K562 (cell line): ENCODE results near the gene MASP1.

ENCODE experiments used
- ADNP ChIP-seq: fragments of 200-800 bp; sonication (Bioruptor generic); IDR thresholded peaks from 2 replicates; pipeline ENCODE4 v1.6.1; 2016; ENCODE audit warnings: missing genetic modification characterization, missing compliant biosample characterization
- EGR1 ChIP-seq: fragments of 450-650 bp; conservative IDR thresholded peaks from 2 replicates; pipeline ENCODE4 v1.6.1; 2017; ENCODE audit warnings: mild to moderate bottlenecking
- ETV5 ChIP-seq: sonication (generic); formaldehyde crosslinking; IDR thresholded peaks from 2 replicates; pipeline ENCODE4 v1.4.0; 2020; ENCODE audit warnings: low read depth, mild to moderate bottlenecking, missing genetic modification reagents
- FOSL1 ChIP-seq: fragments of 200-800 bp; sonication (Bioruptor generic); conservative IDR thresholded peaks from 2 replicates; pipeline ENCODE4 v1.6.1; 2016; ENCODE audit warnings: missing genetic modification characterization, missing compliant biosample characterization
- HDAC6 ChIP-seq: IDR thresholded peaks from 2 replicates; pipeline ENCODE4 v1.6.1; 2012; ENCODE audit warnings: low read depth, mild to moderate bottlenecking, control low read depth, inconsistent platforms, low read length, moderate library complexity
- MIER1 ChIP-seq: fragments of 450-650 bp; IDR thresholded peaks from 2 replicates; pipeline ENCODE4 v1.6.1; 2016; ENCODE audit warnings: antibody characterized with exemption, mild to moderate bottlenecking, low read depth
- PHF8 ChIP-seq: fragments of 200-600 bp; sonication (generic); IDR thresholded peaks from 2 replicates; pipeline ENCODE4 v1.6.1; 2012; ENCODE audit warnings: mixed run types, mild to moderate bottlenecking, inconsistent platforms, low read length, moderate library complexity, borderline replicate concordance
- SP2 ChIP-seq: IDR thresholded peaks from 2 replicates; pipeline ENCODE4 v1.6.1; 2011; ENCODE audit warnings: mild to moderate bottlenecking, low read depth, low read length, moderate library complexity; ENCODE audit not compliant: poor library complexity, severe bottlenecking; ENCODE audit errors: extremely low read depth
- TCF7L2 ChIP-seq: fragments of 150-350 bp; IDR thresholded peaks from 2 replicates; pipeline ENCODE4 v1.6.1; 2016; ENCODE audit warnings: low read depth, mild to moderate bottlenecking, low read length, moderate library complexity
- U2AF1 ChIP-seq: fragments of 200-400 bp; formaldehyde crosslinking; optimal IDR thresholded peaks from 2 replicates; pipeline ENCODE3; 2017; ENCODE audit warnings: mild to moderate bottlenecking, low read depth, low read length, moderate library complexity
- TF ChIP-seq, protein P1 (sequence below), 3 experiments: IDR thresholded peaks in 2 of 3; conservative IDR thresholded peaks in 1 of 3; 2 replicates each; pipeline ENCODE4 v1.5.1; 2011 to 2012; ENCODE audit warnings: low read length in 3 of 3, mild to moderate bottlenecking in 3 of 3, control low read depth in 2 of 3, improper control_type of control experiment in 1 of 3, inconsistent platforms in 1 of 3, low read depth in 1 of 3, mixed read lengths in 1 of 3, moderate library complexity in 1 of 3; ENCODE audit not compliant: insufficient read depth in 2 of 3

DNA sequence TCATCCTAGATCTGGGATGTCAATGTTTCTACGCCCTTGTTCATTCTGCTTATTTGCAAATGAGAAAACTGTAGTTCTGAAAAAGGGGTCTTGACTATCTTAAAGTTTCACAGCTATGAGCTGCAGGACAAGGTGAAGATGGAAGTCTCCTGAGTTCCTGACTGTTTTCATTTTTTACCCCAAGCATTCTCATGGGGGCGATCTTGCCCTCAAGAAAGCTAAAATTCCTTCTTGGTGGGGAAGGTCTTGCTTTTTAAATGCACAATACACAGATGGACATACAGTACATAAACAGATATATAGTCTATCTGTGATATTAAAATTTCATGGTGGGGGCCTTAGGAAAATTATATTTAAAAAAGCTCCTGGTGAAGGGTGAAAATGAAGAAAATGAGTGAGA, 32.4 kb downstream of the MASP1 start:
- TF ChIP-seq EGR1 (no peak), HDAC6 (no peak), ADNP (tag) (no peak), MIER1 (no peak), FOSL1 (tag) (no peak), PHF8 (no peak), TCF7L2 (no peak), U2AF1 (no peak), ETV5 (CRISPR knock-in tag) (no peak), SP2 (no peak)
- TF ChIP-seq, protein P1, sequence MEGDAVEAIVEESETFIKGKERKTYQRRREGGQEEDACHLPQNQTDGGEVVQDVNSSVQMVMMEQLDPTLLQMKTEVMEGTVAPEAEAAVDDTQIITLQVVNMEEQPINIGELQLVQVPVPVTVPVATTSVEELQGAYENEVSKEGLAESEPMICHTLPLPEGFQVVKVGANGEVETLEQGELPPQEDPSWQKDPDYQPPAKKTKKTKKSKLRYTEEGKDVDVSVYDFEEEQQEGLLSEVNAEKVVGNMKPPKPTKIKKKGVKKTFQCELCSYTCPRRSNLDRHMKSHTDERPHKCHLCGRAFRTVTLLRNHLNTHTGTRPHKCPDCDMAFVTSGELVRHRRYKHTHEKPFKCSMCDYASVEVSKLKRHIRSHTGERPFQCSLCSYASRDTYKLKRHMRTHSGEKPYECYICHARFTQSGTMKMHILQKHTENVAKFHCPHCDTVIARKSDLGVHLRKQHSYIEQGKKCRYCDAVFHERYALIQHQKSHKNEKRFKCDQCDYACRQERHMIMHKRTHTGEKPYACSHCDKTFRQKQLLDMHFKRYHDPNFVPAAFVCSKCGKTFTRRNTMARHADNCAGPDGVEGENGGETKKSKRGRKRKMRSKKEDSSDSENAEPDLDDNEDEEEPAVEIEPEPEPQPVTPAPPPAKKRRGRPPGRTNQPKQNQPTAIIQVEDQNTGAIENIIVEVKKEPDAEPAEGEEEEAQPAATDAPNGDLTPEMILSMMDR (IDR thresholded peaks at IDR 0.05 in 2 of 3, conservative IDR thresholded peaks at IDR 0.05 in 1 of 3; ENCODE audit: insufficient read depth in 2 of 3, low read depth in 1 of 3, low read length in 3 of 3), result peak in 1 of 3 experiments; percentile 12; a peak in 2 of 6 replicates
